ENCODE results near the gene KDM3A.

GRCh38 chr2:86414996-86415395 lies 26.2 kb upstream of the KDM3A start:
- no peak for TF ChIP-seq NRF1 (conservative IDR thresholded peaks at IDR 0.05; ENCODE audit: low read depth, low read length)
- no peak for TF ChIP-seq SIN3A (IDR thresholded peaks at IDR 0.05; ENCODE audit: low read depth, low read length)
- no peak for TF ChIP-seq SMARCA5 (IDR thresholded peaks at IDR 0.05)
- TF ChIP-seq, protein P1, sequence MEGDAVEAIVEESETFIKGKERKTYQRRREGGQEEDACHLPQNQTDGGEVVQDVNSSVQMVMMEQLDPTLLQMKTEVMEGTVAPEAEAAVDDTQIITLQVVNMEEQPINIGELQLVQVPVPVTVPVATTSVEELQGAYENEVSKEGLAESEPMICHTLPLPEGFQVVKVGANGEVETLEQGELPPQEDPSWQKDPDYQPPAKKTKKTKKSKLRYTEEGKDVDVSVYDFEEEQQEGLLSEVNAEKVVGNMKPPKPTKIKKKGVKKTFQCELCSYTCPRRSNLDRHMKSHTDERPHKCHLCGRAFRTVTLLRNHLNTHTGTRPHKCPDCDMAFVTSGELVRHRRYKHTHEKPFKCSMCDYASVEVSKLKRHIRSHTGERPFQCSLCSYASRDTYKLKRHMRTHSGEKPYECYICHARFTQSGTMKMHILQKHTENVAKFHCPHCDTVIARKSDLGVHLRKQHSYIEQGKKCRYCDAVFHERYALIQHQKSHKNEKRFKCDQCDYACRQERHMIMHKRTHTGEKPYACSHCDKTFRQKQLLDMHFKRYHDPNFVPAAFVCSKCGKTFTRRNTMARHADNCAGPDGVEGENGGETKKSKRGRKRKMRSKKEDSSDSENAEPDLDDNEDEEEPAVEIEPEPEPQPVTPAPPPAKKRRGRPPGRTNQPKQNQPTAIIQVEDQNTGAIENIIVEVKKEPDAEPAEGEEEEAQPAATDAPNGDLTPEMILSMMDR (IDR thresholded peaks at IDR 0.05 in 2 of 3, conservative IDR thresholded peaks at IDR 0.05 in 1 of 3; ENCODE audit: control insufficient read depth in 2 of 3, extremely low read depth in 1 of 3, insufficient read depth in 1 of 3, low read depth in 3 of 3, low read length in 3 of 3): no peak
- TF ChIP-seq, protein P2, sequence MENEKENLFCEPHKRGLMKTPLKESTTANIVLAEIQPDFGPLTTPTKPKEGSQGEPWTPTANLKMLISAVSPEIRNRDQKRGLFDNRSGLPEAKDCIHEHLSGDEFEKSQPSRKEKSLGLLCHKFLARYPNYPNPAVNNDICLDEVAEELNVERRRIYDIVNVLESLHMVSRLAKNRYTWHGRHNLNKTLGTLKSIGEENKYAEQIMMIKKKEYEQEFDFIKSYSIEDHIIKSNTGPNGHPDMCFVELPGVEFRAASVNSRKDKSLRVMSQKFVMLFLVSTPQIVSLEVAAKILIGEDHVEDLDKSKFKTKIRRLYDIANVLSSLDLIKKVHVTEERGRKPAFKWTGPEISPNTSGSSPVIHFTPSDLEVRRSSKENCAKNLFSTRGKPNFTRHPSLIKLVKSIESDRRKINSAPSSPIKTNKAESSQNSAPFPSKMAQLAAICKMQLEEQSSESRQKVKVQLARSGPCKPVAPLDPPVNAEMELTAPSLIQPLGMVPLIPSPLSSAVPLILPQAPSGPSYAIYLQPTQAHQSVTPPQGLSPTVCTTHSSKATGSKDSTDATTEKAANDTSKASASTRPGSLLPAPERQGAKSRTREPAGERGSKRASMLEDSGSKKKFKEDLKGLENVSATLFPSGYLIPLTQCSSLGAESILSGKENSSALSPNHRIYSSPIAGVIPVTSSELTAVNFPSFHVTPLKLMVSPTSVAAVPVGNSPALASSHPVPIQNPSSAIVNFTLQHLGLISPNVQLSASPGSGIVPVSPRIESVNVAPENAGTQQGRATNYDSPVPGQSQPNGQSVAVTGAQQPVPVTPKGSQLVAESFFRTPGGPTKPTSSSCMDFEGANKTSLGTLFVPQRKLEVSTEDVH (IDR thresholded peaks at IDR 0.05; ENCODE audit: low read depth, partially characterized antibody): no peak
- TF ChIP-seq MAX (IDR thresholded peaks at IDR 0.05; ENCODE audit: low read depth, low read length): no peak
- no peak for TF ChIP-seq ZSCAN29 (IDR thresholded peaks at IDR 0.05)
- no peak for TF ChIP-seq POLR2A (IDR thresholded peaks at IDR 0.05; ENCODE audit: low read depth, low read length)
- no peak for TF ChIP-seq RFX5 (IDR thresholded peaks at IDR 0.05; ENCODE audit: low read depth, low read length)
- TF ChIP-seq BMI1 (IDR thresholded peaks at IDR 0.05; ENCODE audit: borderline replicate concordance): no peak
